GM04504 (cell line): ENCODE data around the gene PTPRN2.
"Not testable (repeated sequence)": the region's sequence is repeated elsewhere in the genome, so short reads cannot be mapped to it uniquely, and the experiment has no call there.

Experiments
- DNase-seq: peaks from one replicate; pipeline ENCODE4 v3.0.0-alpha.2; 2012; ENCODE audit warnings: low read depth

The PTPRN2 gene

GRCh38 chr7:157496416-157497275 lies 1091.0 kb downstream of the PTPRN2 start:
- DNase-seq = no peak

- no peak for DNase-seq
Measured at GRCh38 chr7:157495594-157495993, 1092.0 kb downstream of the PTPRN2 start.

- no peak for DNase-seq
Measured at GRCh38 chr7:157495177-157495553, 1092.5 kb downstream of the PTPRN2 start.

- no peak for DNase-seq
Measured at GRCh38 chr7:157494506-157495176, 1093.0 kb downstream of the PTPRN2 start.

- DNase-seq = no peak
Measured at GRCh38 chr7:157493776-157494175, 1093.8 kb downstream of the PTPRN2 start.

GRCh38 chr7:157493017-157493416 lies 1094.6 kb downstream of the PTPRN2 start:
- no peak for DNase-seq

GRCh38 chr7:157490465-157490912 lies 1097.1 kb downstream of the PTPRN2 start:
- DNase-seq = no peak

- not testable (repeated sequence) for DNase-seq
Measured at GRCh38 chr7:157489870-157490269, 1097.8 kb downstream of the PTPRN2 start.
